GM23338 (cell line): ENCODE measurements around the gene SMIM14. TPM values are rescaled to one million over a fixed set of nuclear protein-coding genes. Genes with fewer than 3 reads are reported as not detected.

ENCODE experiments used
- ATAC-seq: fragments of 200-7000 bp; cut with Tn5 transposase; 3 replicates; pipeline ENCODE4 v1.9.1; 2020
- DNase-seq: peaks from one replicate; pipeline ENCODE4 v3.0.0-alpha.2; 2015; ENCODE audit warnings: low spot score
- H2AFZ ChIP-seq: fragments of 200-600 bp; sonication (generic); 2 replicates; pipeline ENCODE4 v1.8.0; 2016; ENCODE audit warnings: antibody characterized with exemption, mild to moderate bottlenecking, moderate library complexity
- H3F3A ChIP-seq: fragments of 200-600 bp; sonication (generic); replicated peaks from 2 replicates; pipeline ENCODE4 v1.8.0; 2017; ENCODE audit warnings: antibody characterized with exemption, mixed run types, low read depth
- H3K27ac ChIP-seq: fragments of 200-600 bp; sonication (generic); 2 replicates; pipeline ENCODE4 v1.6.1; 2016; ENCODE audit warnings: low read depth
- H3K27me3 ChIP-seq: fragments of 200-600 bp; sonication (generic); 2 replicates; pipeline ENCODE4 v1.8.0; 2016; ENCODE audit warnings: mild to moderate bottlenecking, mixed run types, moderate library complexity; ENCODE audit not compliant: insufficient read depth
- H3K36me3 ChIP-seq: fragments of 200-600 bp; sonication (generic); 2 replicates; pipeline ENCODE4 v1.8.0; 2016; ENCODE audit warnings: mild to moderate bottlenecking; ENCODE audit not compliant: insufficient read depth
- H3K4me1 ChIP-seq: fragments of 200-600 bp; sonication (generic); 2 replicates; pipeline ENCODE4 v1.8.0; 2016; ENCODE audit warnings: mild to moderate bottlenecking, moderate library complexity; ENCODE audit not compliant: insufficient read depth
- H3K4me2 ChIP-seq: fragments of 200-600 bp; sonication (generic); 2 replicates; pipeline ENCODE4 v1.7.1; 2017; ENCODE audit warnings: mixed run types
- H3K4me3 ChIP-seq: fragments of 200-600 bp; sonication (generic); 2 replicates; pipeline ENCODE4 v1.6.1; 2016; ENCODE audit warnings: mixed run types
- H3K79me2 ChIP-seq: fragments of 200-600 bp; sonication (generic); replicated peaks from 2 replicates; pipeline ENCODE4 v1.8.0; 2017; ENCODE audit warnings: mild to moderate bottlenecking; ENCODE audit not compliant: insufficient read depth
- H3K9me2 ChIP-seq: fragments of 200-600 bp; sonication (generic); 2 replicates; pipeline ENCODE4 v1.8.0; 2017; ENCODE audit not compliant: insufficient read depth
- H4K20me1 ChIP-seq: fragments of 200-600 bp; sonication (generic); replicated peaks from 2 replicates; pipeline ENCODE4 v1.8.0; 2017; ENCODE audit warnings: mild to moderate bottlenecking; ENCODE audit not compliant: insufficient read depth
- H3K27ac Mint-ChIP-seq: 2 replicates; pipeline ENCODE4 v1.8.0; 2020; ENCODE audit warnings: inconsistent platforms, mild to moderate bottlenecking, moderate library complexity, mixed read lengths
- H3K27me3 Mint-ChIP-seq: 3 replicates; pipeline ENCODE4 v1.8.0; 2022; ENCODE audit warnings: low read depth, mild to moderate bottlenecking, moderate library complexity, mixed read lengths, inconsistent platforms; ENCODE audit not compliant: insufficient read depth, poor library complexity
- H3K36me3 Mint-ChIP-seq: 3 replicates; pipeline ENCODE4 v1.8.0; 2021; ENCODE audit warnings: low read depth, mild to moderate bottlenecking, inconsistent platforms, moderate library complexity, mixed read lengths
- H3K4me1 Mint-ChIP-seq: 3 replicates; pipeline ENCODE4 v1.8.0; 2020; ENCODE audit warnings: mild to moderate bottlenecking, inconsistent platforms, mixed read lengths
- H3K4me3 Mint-ChIP-seq: 3 replicates; pipeline ENCODE4 v1.8.0; 2021; ENCODE audit warnings: moderate library complexity, mild to moderate bottlenecking, inconsistent platforms, mixed read lengths
- H3K9me3 Mint-ChIP-seq: 3 replicates; pipeline ENCODE4 v1.8.0; 2020; ENCODE audit warnings: moderate library complexity, mild to moderate bottlenecking, inconsistent platforms, mixed read lengths
- CREB1 ChIP-seq: fragments of 250-450 bp; sonication (Bioruptor Pico); IDR thresholded peaks from 2 replicates; pipeline ENCODE4 v1.5.0; 2020; ENCODE audit warnings: low read depth, mild to moderate bottlenecking, moderate library complexity
- CTCF ChIP-seq, 2 experiments: fragments of 200-600 bp in 1 of 2; sonication (generic) in 1 of 2; conservative IDR thresholded peaks; 2 replicates each; pipeline versions ENCODE4 v1.5.1 to v1.6.1; 2016 to 2017; ENCODE audit warnings: antibody characterized with exemption in 2 of 2, low read depth in 2 of 2, mild to moderate bottlenecking in 2 of 2, moderate library complexity in 1 of 2
- ETS1 ChIP-seq: IDR thresholded peaks from 2 replicates; pipeline ENCODE4 v1.6.1; 2016; ENCODE audit warnings: antibody characterized with exemption
- EZH2 ChIP-seq: fragments of 200-600 bp; sonication (generic); IDR thresholded peaks from one replicate; pipeline ENCODE4 v1.8.0; 2017; ENCODE audit warnings: antibody characterized with exemption, mild to moderate bottlenecking, low read depth; ENCODE audit not compliant: unreplicated experiment
- EZH2phosphoT487 ChIP-seq: fragments of 200-600 bp; sonication (generic); IDR thresholded peaks from one replicate; pipeline ENCODE4 v1.8.1; 2018; ENCODE audit warnings: antibody characterized with exemption; ENCODE audit not compliant: unreplicated experiment
- JUNB ChIP-seq: IDR thresholded peaks from one replicate; pipeline ENCODE4 v1.6.1; 2016; ENCODE audit warnings: antibody characterized with exemption; ENCODE audit not compliant: unreplicated experiment
- NANOG ChIP-seq: IDR thresholded peaks from 2 replicates; pipeline ENCODE4 v1.6.1; 2016; ENCODE audit warnings: antibody characterized with exemption, borderline replicate concordance
- POLR2AphosphoS5 ChIP-seq: IDR thresholded peaks from 2 replicates; pipeline ENCODE4 v1.6.1; 2016; ENCODE audit warnings: antibody characterized with exemption, low read depth
- REST ChIP-seq: IDR thresholded peaks from one replicate; pipeline ENCODE4 v1.6.1; 2018; ENCODE audit warnings: antibody characterized with exemption; ENCODE audit not compliant: unreplicated experiment
- STAT1 ChIP-seq: IDR thresholded peaks from one replicate; pipeline ENCODE4 v1.6.1; 2016; ENCODE audit warnings: antibody characterized with exemption; ENCODE audit not compliant: unreplicated experiment
- ZNF114 ChIP-seq: fragments of 250-450 bp; sonication (Bioruptor Pico); IDR thresholded peaks from 2 replicates; pipeline ENCODE4 v1.5.0; 2020; ENCODE audit warnings: mild to moderate bottlenecking, moderate library complexity
- ZNF331 ChIP-seq: fragments of 250-450 bp; sonication (Bioruptor Pico); IDR thresholded peaks from 2 replicates; pipeline ENCODE4 v1.5.0; 2020; ENCODE audit warnings: low read depth, mild to moderate bottlenecking, moderate library complexity
- polyA plus RNA-seq: library from polyadenylated mRNA; unstranded; fragments of >200 nt; fragmentation: Nextera tagmentation; extraction: Ambion mirVana; gene quantifications from 2 replicates; pipeline ENCODE4 v1.2.1, GENCODE V29; 2016
- total RNA-seq: library from RNA; depleted of rRNA; stranded (reverse); fragments of >200 nt; shearing (Covaris generic); gene quantifications from 2 replicates; pipeline ENCODE4 v1.2.3, GENCODE V29; 2014
- TF ChIP-seq, protein P1 (sequence below): fragments of 250-450 bp; sonication (Bioruptor Pico); IDR thresholded peaks from 2 replicates; pipeline ENCODE4 v1.5.0; 2020; ENCODE audit warnings: mild to moderate bottlenecking, moderate library complexity

SMIM14 gene
- total and polyA plus RNA-seq, 2 experiments from 2014 or later: 29.0 to 52.6 TPM

- no peak overlapping the region for H3K27ac Mint-ChIP-seq
- Histone ChIP-seq H4K20me1 (peaks cover 9% of the 10 kb centered on the region), H3K79me2 (peaks cover 55% of the 10 kb centered on the region)
Observed at GRCh38 chr4:39529534-39529933, 109.1 kb downstream of the SMIM14 start.

More at GRCh38 chr4:39529534-39529933, 109.1 kb downstream of the SMIM14 start:
- Histone ChIP-seq H3K36me3 (peaks cover 30% of the 10 kb centered on the region), H3K27me3 (no peaks in the 10 kb centered on the region), H3K4me3 (peak overlapping the region; percentile 98; the same call in 1 of the 2 replicates), H2AFZ (no peak overlapping the region), H3K4me2 (peak overlapping the region; percentile 99; the same call in 1 of the 2 replicates), H3K4me1 (peaks cover 7% of the 10 kb centered on the region; the same call in 1 of the 2 replicates), H3F3A (peaks cover 13% of the 10 kb centered on the region), H3K27ac (no peak overlapping the region), H3K9me2 (no peaks in the 10 kb centered on the region)
- Mint-ChIP-seq H3K9me3 (peaks cover 52% of the 10 kb centered on the region), H3K4me3 (peak overlapping the region; percentile 40; the same call in 2 of the 3 replicates), H3K36me3 (peaks cover 72% of the 10 kb centered on the region), H3K27me3 (peaks cover 22% of the 10 kb centered on the region), H3K4me1 (peaks cover 9% of the 10 kb centered on the region; the same call in 2 of the 3 replicates)
- no peak for TF ChIP-seq ETS1
- no peak for TF ChIP-seq CREB1
- no peak for TF ChIP-seq JUNB
- no peak for TF ChIP-seq ZNF114 (CRISPR knock-in tag)
- no peak for TF ChIP-seq ZNF331 (CRISPR knock-in tag)
- TF ChIP-seq NANOG: no peak
- no peak for TF ChIP-seq EZH2phosphoT487
- no peak for TF ChIP-seq EZH2
- TF ChIP-seq CTCF (conservative IDR thresholded peaks at IDR 0.05; ENCODE audit: low read depth in 2 of 2): no peak
- no peak for TF ChIP-seq STAT1
- TF ChIP-seq, protein P1, sequence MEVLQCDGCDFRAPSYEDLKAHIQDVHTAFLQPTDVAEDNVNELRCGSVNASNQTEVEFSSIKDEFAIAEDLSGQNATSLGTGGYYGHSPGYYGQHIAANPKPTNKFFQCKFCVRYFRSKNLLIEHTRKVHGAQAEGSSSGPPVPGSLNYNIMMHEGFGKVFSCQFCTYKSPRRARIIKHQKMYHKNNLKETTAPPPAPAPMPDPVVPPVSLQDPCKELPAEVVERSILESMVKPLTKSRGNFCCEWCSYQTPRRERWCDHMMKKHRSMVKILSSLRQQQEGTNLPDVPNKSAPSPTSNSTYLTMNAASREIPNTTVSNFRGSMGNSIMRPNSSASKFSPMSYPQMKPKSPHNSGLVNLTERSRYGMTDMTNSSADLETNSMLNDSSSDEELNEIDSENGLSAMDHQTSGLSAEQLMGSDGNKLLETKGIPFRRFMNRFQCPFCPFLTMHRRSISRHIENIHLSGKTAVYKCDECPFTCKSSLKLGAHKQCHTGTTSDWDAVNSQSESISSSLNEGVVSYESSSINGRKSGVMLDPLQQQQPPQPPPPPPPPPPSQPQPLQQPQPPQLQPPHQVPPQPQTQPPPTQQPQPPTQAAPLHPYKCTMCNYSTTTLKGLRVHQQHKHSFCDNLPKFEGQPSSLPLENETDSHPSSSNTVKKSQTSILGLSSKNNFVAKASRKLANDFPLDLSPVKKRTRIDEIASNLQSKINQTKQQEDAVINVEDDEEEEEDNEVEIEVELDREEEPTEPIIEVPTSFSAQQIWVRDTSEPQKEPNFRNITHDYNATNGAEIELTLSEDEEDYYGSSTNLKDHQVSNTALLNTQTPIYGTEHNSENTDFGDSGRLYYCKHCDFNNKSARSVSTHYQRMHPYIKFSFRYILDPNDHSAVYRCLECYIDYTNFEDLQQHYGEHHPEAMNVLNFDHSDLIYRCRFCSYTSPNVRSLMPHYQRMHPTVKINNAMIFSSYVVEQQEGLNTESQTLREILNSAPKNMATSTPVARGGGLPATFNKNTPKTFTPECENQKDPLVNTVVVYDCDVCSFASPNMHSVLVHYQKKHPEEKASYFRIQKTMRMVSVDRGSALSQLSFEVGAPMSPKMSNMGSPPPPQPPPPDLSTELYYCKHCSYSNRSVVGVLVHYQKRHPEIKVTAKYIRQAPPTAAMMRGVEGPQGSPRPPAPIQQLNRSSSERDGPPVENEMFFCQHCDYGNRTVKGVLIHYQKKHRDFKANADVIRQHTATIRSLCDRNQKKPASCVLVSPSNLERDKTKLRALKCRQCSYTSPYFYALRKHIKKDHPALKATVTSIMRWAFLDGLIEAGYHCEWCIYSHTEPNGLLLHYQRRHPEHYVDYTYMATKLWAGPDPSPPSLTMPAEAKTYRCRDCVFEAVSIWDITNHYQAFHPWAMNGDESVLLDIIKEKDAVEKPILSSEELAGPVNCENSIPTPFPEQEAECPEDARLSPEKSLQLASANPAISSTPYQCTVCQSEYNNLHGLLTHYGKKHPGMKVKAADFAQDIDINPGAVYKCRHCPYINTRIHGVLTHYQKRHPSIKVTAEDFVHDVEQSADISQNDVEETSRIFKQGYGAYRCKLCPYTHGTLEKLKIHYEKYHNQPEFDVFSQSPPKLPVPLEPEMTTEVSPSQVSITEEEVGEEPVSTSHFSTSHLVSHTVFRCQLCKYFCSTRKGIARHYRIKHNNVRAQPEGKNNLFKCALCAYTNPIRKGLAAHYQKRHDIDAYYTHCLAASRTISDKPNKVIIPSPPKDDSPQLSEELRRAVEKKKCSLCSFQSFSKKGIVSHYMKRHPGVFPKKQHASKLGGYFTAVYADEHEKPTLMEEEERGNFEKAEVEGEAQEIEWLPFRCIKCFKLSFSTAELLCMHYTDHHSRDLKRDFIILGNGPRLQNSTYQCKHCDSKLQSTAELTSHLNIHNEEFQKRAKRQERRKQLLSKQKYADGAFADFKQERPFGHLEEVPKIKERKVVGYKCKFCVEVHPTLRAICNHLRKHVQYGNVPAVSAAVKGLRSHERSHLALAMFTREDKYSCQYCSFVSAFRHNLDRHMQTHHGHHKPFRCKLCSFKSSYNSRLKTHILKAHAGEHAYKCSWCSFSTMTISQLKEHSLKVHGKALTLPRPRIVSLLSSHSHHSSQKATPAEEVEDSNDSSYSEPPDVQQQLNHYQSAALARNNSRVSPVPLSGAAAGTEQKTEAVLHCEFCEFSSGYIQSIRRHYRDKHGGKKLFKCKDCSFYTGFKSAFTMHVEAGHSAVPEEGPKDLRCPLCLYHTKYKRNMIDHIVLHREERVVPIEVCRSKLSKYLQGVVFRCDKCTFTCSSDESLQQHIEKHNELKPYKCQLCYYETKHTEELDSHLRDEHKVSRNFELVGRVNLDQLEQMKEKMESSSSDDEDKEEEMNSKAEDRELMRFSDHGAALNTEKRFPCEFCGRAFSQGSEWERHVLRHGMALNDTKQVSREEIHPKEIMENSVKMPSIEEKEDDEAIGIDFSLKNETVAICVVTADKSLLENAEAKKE (CRISPR knock-in tag): no peak
- TF ChIP-seq REST: no peak
- no peak for TF ChIP-seq POLR2AphosphoS5
- ATAC-seq: no peak
- DNase-seq: no peak
